MM.1S (cell line): ENCODE measurements around the gene SLC6A12.

Experiments used
- DNase-seq: peaks from one replicate; pipeline ENCODE4 v3.0.0-alpha.2; 2015
- H2AFZ ChIP-seq: fragments of 300-600 bp; sonication (generic); 2 replicates; pipeline ENCODE4 v1.6.0; 2016; ENCODE audit warnings: antibody characterized with exemption, low read length
- H3F3A ChIP-seq: fragments of 300-600 bp; sonication (generic); 2 replicates; pipeline ENCODE4 v1.6.1; 2016; ENCODE audit warnings: mild to moderate bottlenecking, antibody characterized with exemption, low read length, moderate library complexity, mixed read lengths; ENCODE audit not compliant: insufficient read depth
- H3K27ac ChIP-seq: fragments of 300-600 bp; sonication (generic); 2 replicates; pipeline ENCODE4 v1.5.1; 2016; ENCODE audit warnings: mild to moderate bottlenecking, low read length
- H3K27me3 ChIP-seq: fragments of 300-600 bp; sonication (generic); replicated peaks from 2 replicates; pipeline ENCODE4 v1.6.0; 2016; ENCODE audit warnings: low read length; ENCODE audit not compliant: insufficient read depth
- H3K36me3 ChIP-seq: fragments of 300-600 bp; sonication (generic); replicated peaks from 2 replicates; pipeline ENCODE4 v1.6.1; 2016; ENCODE audit warnings: mild to moderate bottlenecking, low read length, mixed read lengths; ENCODE audit not compliant: insufficient read depth
- H3K4me1 ChIP-seq: fragments of 300-600 bp; sonication (generic); 2 replicates; pipeline ENCODE4 v1.6.1; 2016; ENCODE audit warnings: low read length, mixed read lengths
- H3K4me2 ChIP-seq: fragments of 300-600 bp; sonication (generic); 2 replicates; pipeline ENCODE4 v1.6.0; 2016; ENCODE audit warnings: low read depth, low read length
- H3K4me3 ChIP-seq: fragments of 300-600 bp; sonication (generic); 2 replicates; pipeline ENCODE4 v1.5.1; 2016; ENCODE audit warnings: low read length, mixed read lengths
- H3K79me2 ChIP-seq: fragments of 300-600 bp; sonication (generic); 2 replicates; pipeline ENCODE4 v1.6.1; 2016; ENCODE audit warnings: mixed run types, low read length, mixed read lengths
- H3K9ac ChIP-seq: fragments of 300-600 bp; sonication (generic); 2 replicates; pipeline ENCODE4 v1.6.1; 2016; ENCODE audit warnings: low read length, mixed read lengths
- H3K9me2 ChIP-seq: fragments of 300-600 bp; sonication (generic); replicated peaks from 2 replicates; pipeline ENCODE4 v1.6.1; 2016; ENCODE audit warnings: mild to moderate bottlenecking, low read length, mixed read lengths; ENCODE audit not compliant: insufficient read depth
- H3K9me3 ChIP-seq: fragments of 300-600 bp; sonication (generic); replicated peaks from 2 replicates; pipeline ENCODE4 v1.6.1; 2016; ENCODE audit warnings: mild to moderate bottlenecking, low read length, mixed read lengths; ENCODE audit not compliant: insufficient read depth
- H4K20me1 ChIP-seq: fragments of 300-600 bp; sonication (generic); 2 replicates; pipeline ENCODE4 v1.6.1; 2016; ENCODE audit warnings: mild to moderate bottlenecking, low read length, moderate library complexity, mixed read lengths; ENCODE audit not compliant: insufficient read depth
- CTCF ChIP-seq: fragments of 300-600 bp; sonication (generic); IDR thresholded peaks from 2 replicates; pipeline ENCODE4 v1.5.1; 2016; ENCODE audit warnings: antibody characterized with exemption, low read length, mixed read lengths
- EZH2 ChIP-seq: fragments of 300-600 bp; sonication (generic); optimal IDR thresholded peaks from 2 replicates; pipeline ENCODE3; 2017; ENCODE audit warnings: low read depth, mild to moderate bottlenecking, antibody characterized with exemption, low read length, mixed read lengths
- EZH2phosphoT487 ChIP-seq: fragments of 300-600 bp; sonication (generic); IDR thresholded peaks from 2 replicates; pipeline ENCODE4 v1.6.1; 2018; ENCODE audit warnings: antibody characterized with exemption, low read length

The SLC6A12 gene

GRCh38 chr12:168763-169525, 45.0 kb downstream of the SLC6A12 start:
- no peak overlapping the region for H3K9ac ChIP-seq
- H3K27me3 ChIP-seq: 0 out of 2 replicates have a peak, but pooled peaks cover 4% of the 10 kb centered on the region
- H4K20me1 ChIP-seq: no peaks in the 10 kb centered on the region
- H3K4me2 ChIP-seq: no peak overlapping the region
- no peak overlapping the region for H3K27ac ChIP-seq
- H3K36me3 ChIP-seq: no peaks in the 10 kb centered on the region
- H3K79me2 ChIP-seq: no peaks in the 10 kb centered on the region
- DNase-seq: no peak
- no peak overlapping the region for H3K4me3 ChIP-seq
- H3K9me3 ChIP-seq: no peaks in the 10 kb centered on the region
- no peak for TF ChIP-seq CTCF
- TF ChIP-seq EZH2phosphoT487: no peak
- no peak for TF ChIP-seq EZH2
- H3K9me2 ChIP-seq: no peaks in the 10 kb centered on the region
- peaks cover 30% of the 10 kb centered on the region for H3K4me1 ChIP-seq
- H2AFZ ChIP-seq: no peak overlapping the region
- peaks cover 4% of the 10 kb centered on the region; the same call in 1 of the 2 replicates for H3F3A ChIP-seq

GRCh38 chr12:167959-168600, 45.9 kb downstream of the SLC6A12 start:
- H3K4me2 ChIP-seq: no peak overlapping the region
- 0 out of 2 replicates have a peak, but pooled peaks cover 4% of the 10 kb centered on the region for H3K27me3 ChIP-seq
- DNase-seq: no peak
- no peak overlapping the region for H3K27ac ChIP-seq
- H4K20me1 ChIP-seq: no peaks in the 10 kb centered on the region
- H3K4me1 ChIP-seq: peaks cover 38% of the 10 kb centered on the region
- H3K9me2 ChIP-seq: no peaks in the 10 kb centered on the region
- H3K79me2 ChIP-seq: no peaks in the 10 kb centered on the region
- H3K4me3 ChIP-seq: no peak overlapping the region
- H3K36me3 ChIP-seq: no peaks in the 10 kb centered on the region
- no peak overlapping the region for H3K9ac ChIP-seq
- peaks cover 4% of the 10 kb centered on the region; the same call in 1 of the 2 replicates for H3F3A ChIP-seq
- no peak for TF ChIP-seq CTCF
- TF ChIP-seq EZH2: no peak
- no peak for TF ChIP-seq EZH2phosphoT487
- no peak overlapping the region for H2AFZ ChIP-seq
- H3K9me3 ChIP-seq: no peaks in the 10 kb centered on the region

GRCh38 chr12:166425-167075, 47.4 kb downstream of the SLC6A12 start:
- H3K9ac ChIP-seq: no peak overlapping the region
- no peaks in the 10 kb centered on the region for H3K9me2 ChIP-seq
- peak; percentile 91 for DNase-seq
- H4K20me1 ChIP-seq: no peaks in the 10 kb centered on the region
- peaks cover 43% of the 10 kb centered on the region for H3K4me1 ChIP-seq
- no peaks in the 10 kb centered on the region for H3K27me3 ChIP-seq
- H3K4me3 ChIP-seq: no peak overlapping the region; the same call in 1 of the 2 replicates
- H3K9me3 ChIP-seq: no peaks in the 10 kb centered on the region
- H2AFZ ChIP-seq: peak overlapping the region; percentile 57
- TF ChIP-seq CTCF (peak; percentile 27), EZH2 (no peak), EZH2phosphoT487 (no peak)
- H3K79me2 ChIP-seq: no peaks in the 10 kb centered on the region
- H3K4me2 ChIP-seq: peak overlapping the region; percentile 69
- peaks cover 12% of the 10 kb centered on the region; the same call in 1 of the 2 replicates for H3F3A ChIP-seq
- no peaks in the 10 kb centered on the region for H3K36me3 ChIP-seq
- H3K27ac ChIP-seq: peak overlapping the region; percentile 59; the same call in 1 of the 2 replicates
